GM19099 (cell line): ENCODE data around the gene TDRD7.

Source experiments
- POLR2A ChIP-seq: IDR thresholded peaks from 3 replicates; pipeline ENCODE4 v1.6.1; 2011; ENCODE audit warnings: low read depth; ENCODE audit not compliant: insufficient read length; ENCODE audit errors: extremely low read depth

Gene TDRD7, protein sequence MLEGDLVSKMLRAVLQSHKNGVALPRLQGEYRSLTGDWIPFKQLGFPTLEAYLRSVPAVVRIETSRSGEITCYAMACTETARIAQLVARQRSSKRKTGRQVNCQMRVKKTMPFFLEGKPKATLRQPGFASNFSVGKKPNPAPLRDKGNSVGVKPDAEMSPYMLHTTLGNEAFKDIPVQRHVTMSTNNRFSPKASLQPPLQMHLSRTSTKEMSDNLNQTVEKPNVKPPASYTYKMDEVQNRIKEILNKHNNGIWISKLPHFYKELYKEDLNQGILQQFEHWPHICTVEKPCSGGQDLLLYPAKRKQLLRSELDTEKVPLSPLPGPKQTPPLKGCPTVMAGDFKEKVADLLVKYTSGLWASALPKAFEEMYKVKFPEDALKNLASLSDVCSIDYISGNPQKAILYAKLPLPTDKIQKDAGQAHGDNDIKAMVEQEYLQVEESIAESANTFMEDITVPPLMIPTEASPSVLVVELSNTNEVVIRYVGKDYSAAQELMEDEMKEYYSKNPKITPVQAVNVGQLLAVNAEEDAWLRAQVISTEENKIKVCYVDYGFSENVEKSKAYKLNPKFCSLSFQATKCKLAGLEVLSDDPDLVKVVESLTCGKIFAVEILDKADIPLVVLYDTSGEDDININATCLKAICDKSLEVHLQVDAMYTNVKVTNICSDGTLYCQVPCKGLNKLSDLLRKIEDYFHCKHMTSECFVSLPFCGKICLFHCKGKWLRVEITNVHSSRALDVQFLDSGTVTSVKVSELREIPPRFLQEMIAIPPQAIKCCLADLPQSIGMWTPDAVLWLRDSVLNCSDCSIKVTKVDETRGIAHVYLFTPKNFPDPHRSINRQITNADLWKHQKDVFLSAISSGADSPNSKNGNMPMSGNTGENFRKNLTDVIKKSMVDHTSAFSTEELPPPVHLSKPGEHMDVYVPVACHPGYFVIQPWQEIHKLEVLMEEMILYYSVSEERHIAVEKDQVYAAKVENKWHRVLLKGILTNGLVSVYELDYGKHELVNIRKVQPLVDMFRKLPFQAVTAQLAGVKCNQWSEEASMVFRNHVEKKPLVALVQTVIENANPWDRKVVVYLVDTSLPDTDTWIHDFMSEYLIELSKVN

GRCh38 chr9:97411789-97412625 is at the start of gene TDRD7:
TSS of gene TDRD7 (plus strand) at chr9:97412096. CDS start at chr9:97428466, 16,370 bp downstream.
- peak; percentile 51 for TF ChIP-seq POLR2A

- TF ChIP-seq POLR2A, result no peak
These were observed 48.9 kb upstream of the TDRD7 start for GRCh38 chr9:97362777-97363545.

- no peak for TF ChIP-seq POLR2A
These were observed 48.1 kb upstream of the TDRD7 start for GRCh38 chr9:97363661-97364299.

DNA sequence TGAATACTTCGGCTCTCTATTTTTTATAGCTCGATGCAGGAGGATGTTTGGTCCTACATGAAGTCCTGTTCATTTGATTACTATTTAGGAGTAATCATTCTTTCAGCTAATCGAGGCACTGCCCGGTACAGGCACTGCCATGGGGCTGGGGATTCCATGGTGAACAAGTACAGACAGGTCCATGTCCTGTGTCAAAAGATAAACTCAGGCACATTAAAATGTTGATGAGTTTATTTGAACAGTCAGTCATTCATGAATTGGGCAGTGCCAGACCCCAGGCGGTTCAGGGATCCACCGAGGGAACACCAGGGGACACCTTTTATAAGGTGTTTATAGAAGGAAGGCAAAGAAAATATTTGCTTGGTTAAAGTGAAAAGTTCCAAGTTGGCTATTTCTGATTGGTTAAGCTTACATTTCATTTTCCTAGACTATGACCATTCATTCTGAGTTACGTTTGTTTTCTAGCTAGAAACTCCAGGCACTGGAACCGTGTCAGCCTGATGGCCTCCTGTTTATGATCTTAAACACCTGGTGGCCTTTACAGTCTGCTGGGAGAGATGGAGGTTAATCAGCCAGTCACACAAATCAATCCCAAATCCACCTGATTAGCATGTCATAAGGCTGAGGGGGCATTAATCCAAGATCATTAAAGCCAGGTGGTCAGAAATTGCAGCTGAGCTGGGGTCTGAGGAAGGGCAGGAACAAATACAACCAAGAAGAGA is 47.0 kb upstream of the TDRD7 start:
- no peak for TF ChIP-seq POLR2A

DNA sequence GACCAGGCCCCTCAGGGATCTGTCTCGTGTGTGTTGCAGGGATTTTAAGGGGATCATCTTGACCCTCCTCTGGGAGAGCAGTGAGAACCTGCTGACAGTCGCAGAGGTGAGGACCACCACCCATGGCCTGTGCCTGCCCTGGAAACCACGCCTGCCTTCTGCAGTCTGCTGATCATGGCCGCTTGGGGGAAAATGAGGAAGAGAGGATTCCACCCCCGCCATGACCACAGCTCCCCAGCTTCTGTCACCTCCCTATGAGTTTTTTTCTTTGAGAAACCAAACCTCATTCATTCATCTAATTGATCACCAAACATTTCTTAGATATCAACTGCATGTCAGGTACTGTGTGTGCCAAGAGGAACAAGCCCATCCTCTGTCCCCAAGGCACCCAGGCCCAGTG is 46.3 kb upstream of the TDRD7 start:
- no peak for TF ChIP-seq POLR2A

DNA sequence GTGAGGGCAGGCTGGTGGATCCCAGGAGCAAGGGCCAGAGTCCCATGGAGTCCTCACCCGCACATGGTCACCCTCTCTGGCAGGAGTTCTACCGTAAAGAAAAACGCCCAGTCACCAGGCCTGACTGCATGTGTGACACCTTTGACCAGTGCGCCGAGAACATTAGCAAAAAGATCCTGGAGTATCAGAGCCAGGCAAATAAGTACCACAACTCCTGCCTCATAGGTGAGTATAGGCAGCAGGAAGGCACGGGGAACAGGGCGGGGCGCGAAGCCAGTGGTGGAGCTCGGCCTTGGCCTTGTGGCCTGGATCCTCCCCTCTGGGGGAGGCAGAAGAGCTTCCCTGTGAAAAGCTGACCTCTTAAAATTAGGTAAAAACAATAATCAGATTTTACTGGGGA is 45.4 kb upstream of the TDRD7 start:
- TF ChIP-seq POLR2A, result no peak

GRCh38 chr9:97366889-97367288 is 45.0 kb upstream of the TDRD7 start:
- no peak for TF ChIP-seq POLR2A

DNA sequence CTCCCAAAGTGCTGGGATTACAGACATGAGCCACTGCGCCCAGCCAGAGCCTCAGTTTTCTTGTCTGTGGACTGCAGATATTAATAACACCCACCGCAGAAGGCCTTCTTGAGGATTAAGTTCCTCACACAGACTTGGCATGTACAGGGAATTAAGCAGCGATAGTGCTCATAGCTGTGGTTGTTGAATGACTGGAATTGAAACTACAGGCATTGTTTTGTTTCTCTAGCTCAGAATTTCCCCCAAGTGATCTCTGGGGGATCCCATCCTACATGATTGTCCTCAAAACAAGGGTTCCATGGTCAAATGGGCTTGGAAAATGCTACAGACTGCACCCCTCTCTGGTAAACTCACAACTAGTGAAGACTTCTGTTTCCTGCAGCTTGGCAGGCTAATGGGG is 44.2 kb upstream of the TDRD7 start:
- no peak for TF ChIP-seq POLR2A

GRCh38 chr9:97368964-97369363 is 42.9 kb upstream of the TDRD7 start:
- TF ChIP-seq POLR2A, result no peak

GRCh38 chr9:97372580-97372979 is 39.3 kb upstream of the TDRD7 start:
- no peak for TF ChIP-seq POLR2A

GRCh38 chr9:97373331-97373730 is 38.6 kb upstream of the TDRD7 start:
- TF ChIP-seq POLR2A, result no peak

- TF ChIP-seq POLR2A, result no peak
These were observed 37.1 kb upstream of the TDRD7 start for GRCh38 chr9:97374811-97375210.

GRCh38 chr9:97376902-97377301 is 35.0 kb upstream of the TDRD7 start:
- TF ChIP-seq POLR2A, result no peak
